Measurements from ENCODE around the gene KXD1. TPM values are rescaled to one million over a fixed set of nuclear protein-coding genes. Genes with fewer than 3 reads are reported as not detected.
A peak's percentile ranks its signal among the peaks of the same experiment; 100 is the strongest.

KXD1 gene
- total RNA-seq, 1 donor from 2014 or later = 73.9 TPM

GRCh38 chr19:18605546-18606280, 48.0 kb downstream of the KXD1 start:
- H3K27me3 Mint-ChIP-seq = peaks cover 77% of the 10 kb centered on the region
- no peak for DNase-seq (ENCODE audit: extremely low spot score, unreplicated experiment)
- peaks cover 22% of the 10 kb centered on the region for H3K4me1 Mint-ChIP-seq (ENCODE audit: unreplicated experiment)
- H3K9me3 Mint-ChIP-seq = no peaks in the 10 kb centered on the region
- TF ChIP-seq CTCF (conservative IDR thresholded peaks at IDR 0.05) = no peak
- H3K4me3 Mint-ChIP-seq = peak overlapping the region; percentile 80
- H3K27ac Mint-ChIP-seq = peak overlapping the region; percentile 75
- peaks cover 3% of the 10 kb centered on the region for H3K36me3 Mint-ChIP-seq

GRCh38 chr19:18606281-18607225, 48.9 kb downstream of the KXD1 start, which contains the start of gene CRLF1:
Gene CRLF1 (minus strand): TSS chr19:18606799. CDS start chr19:18606656, 143 bp downstream.
- no peak for DNase-seq (ENCODE audit: extremely low spot score, unreplicated experiment)
- Mint-ChIP-seq H3K4me3 (peak within 1 kb of the TSS; percentile 80), H3K36me3 (peaks cover 6% of the 10 kb centered on the region), H3K27me3 (peaks cover 78% of the 10 kb centered on the region), H3K9me3 (no peaks in the 10 kb centered on the region), H3K4me1 (ENCODE audit: unreplicated experiment) (peaks cover 28% of the 10 kb centered on the region), H3K27ac (peak within 1 kb of the TSS; percentile 75)
- no peak for TF ChIP-seq CTCF (conservative IDR thresholded peaks at IDR 0.05)

GRCh38 chr19:18607226-18608101, 49.8 kb downstream of the KXD1 start:
- DNase-seq (ENCODE audit: extremely low spot score, unreplicated experiment) = no peak
- no peak for TF ChIP-seq CTCF (conservative IDR thresholded peaks at IDR 0.05)
- H3K27ac Mint-ChIP-seq = no peak overlapping the region

GRCh38 chr19:18608102-18608804, 50.6 kb downstream of the KXD1 start:
- H3K27me3 Mint-ChIP-seq = peaks cover 74% of the 10 kb centered on the region

More at GRCh38 chr19:18607226-18608101, 49.8 kb downstream of the KXD1 start:
- Mint-ChIP-seq H3K9me3 (no peaks in the 10 kb centered on the region), H3K27me3 (peaks cover 78% of the 10 kb centered on the region), H3K36me3 (peaks cover 6% of the 10 kb centered on the region), H3K4me1 (ENCODE audit: unreplicated experiment) (peaks cover 28% of the 10 kb centered on the region), H3K4me3 (peak overlapping the region; percentile 45)

More at GRCh38 chr19:18608102-18608804, 50.6 kb downstream of the KXD1 start:
- H3K36me3 Mint-ChIP-seq = peaks cover 3% of the 10 kb centered on the region
- H3K4me3 Mint-ChIP-seq = peak overlapping the region; percentile 77
- no peak for DNase-seq (ENCODE audit: extremely low spot score, unreplicated experiment)
- H3K4me1 Mint-ChIP-seq (ENCODE audit: unreplicated experiment) = peaks cover 23% of the 10 kb centered on the region
- no peaks in the 10 kb centered on the region for H3K9me3 Mint-ChIP-seq
- TF ChIP-seq CTCF (conservative IDR thresholded peaks at IDR 0.05) = no peak
- H3K27ac Mint-ChIP-seq = no peak overlapping the region
